Measurements from ENCODE around the gene PRKN.

The PRKN gene

DNA sequence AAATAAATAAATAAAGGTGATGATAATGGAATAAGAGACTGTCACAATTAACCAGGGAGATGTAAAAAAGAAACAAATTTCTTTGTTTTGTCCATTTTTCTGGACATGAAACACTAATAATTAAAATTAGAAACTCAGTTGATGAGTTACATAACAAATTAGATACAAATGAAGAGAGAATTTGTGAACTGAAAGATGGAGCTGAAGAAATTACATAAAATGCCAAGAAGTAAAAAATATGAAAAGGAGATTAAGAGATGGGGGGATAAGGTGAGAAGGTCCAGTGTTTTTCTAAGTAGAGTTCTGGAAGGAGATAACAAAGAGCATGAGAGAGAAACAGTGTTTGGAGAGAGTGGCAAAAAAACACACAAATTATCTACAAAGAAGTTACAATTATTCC lies 1364.3 kb downstream of the PRKN start:
- TF ChIP-seq ZNF8 (CRISPR knock-in tag; IDR thresholded peaks at IDR 0.05) (no peak), ZFP30 (CRISPR knock-in tag; IDR thresholded peaks at IDR 0.05) (peak; percentile 98)
- ATAC-seq = no peak

DNA sequence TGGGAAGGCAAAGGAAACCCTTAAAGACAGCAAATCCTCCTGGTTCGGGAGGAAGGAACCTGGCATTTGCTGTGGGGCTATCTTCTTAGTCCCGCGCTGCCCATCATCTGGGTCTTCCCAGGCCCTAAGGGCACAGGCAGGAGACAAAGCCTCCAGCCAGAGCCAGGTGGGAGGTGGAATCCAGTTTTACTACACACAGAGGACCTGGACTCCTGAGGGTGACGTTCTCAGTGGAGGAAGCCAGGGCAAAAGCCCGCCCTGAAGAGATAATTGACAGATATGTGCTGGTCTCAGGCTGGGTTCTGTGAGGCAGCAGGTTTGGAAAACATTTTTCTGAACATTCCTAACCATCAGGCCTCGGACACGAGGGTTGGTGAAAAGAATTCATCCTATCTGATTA lies 1365.3 kb downstream of the PRKN start:
- TF ChIP-seq ESRRG (CRISPR knock-in tag; IDR thresholded peaks at IDR 0.05) = no peak
- TF ChIP-seq ZNF8 (CRISPR knock-in tag; IDR thresholded peaks at IDR 0.05) = no peak
- no peak for TF ChIP-seq GLIS3 (CRISPR knock-in tag; IDR thresholded peaks at IDR 0.05)
- no peak for TF ChIP-seq OSR1 (CRISPR knock-in tag; IDR thresholded peaks at IDR 0.05)
- no peak for TF ChIP-seq RARB (CRISPR knock-in tag; IDR thresholded peaks at IDR 0.05)
- no peak for TF ChIP-seq TSHZ2 (CRISPR knock-in tag; IDR thresholded peaks at IDR 0.05)
- no peak for TF ChIP-seq ZFP30 (CRISPR knock-in tag; IDR thresholded peaks at IDR 0.05)
- no peak for TF ChIP-seq ZNF565 (CRISPR knock-in tag; conservative IDR thresholded peaks at IDR 0.05; ENCODE audit: low read depth)
- no peak for TF ChIP-seq SNAI2 (CRISPR knock-in tag; IDR thresholded peaks at IDR 0.05)
- TF ChIP-seq CSDC2 (CRISPR knock-in tag; IDR thresholded peaks at IDR 0.05) = no peak
- ATAC-seq = no peak

DNA sequence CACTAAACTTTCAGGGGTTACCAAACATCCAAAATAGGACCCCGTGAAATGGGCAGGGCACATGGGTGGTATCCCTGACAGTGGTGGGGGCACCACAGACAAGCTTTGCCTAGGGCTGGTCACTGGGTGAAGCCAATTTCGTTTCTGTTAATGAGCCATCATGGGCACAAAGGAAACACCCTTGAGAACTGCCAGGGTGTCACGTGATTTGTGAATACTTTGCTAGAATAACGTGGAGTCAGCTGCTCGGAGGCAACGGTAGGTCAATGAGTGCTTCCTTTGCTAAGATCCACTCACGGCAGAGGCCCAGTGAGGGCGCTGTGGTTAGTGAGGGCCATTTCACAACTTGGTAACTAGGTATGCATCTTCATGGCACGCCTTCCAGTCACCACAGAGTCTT lies 1366.0 kb downstream of the PRKN start:
- TF ChIP-seq ZC3H10 (CRISPR knock-in tag; IDR thresholded peaks at IDR 0.05) (no peak), ISL1 (CRISPR knock-in tag; IDR thresholded peaks at IDR 0.05) (no peak), TOX (CRISPR knock-in tag; IDR thresholded peaks at IDR 0.05; ENCODE audit: borderline replicate concordance) (no peak), RARB (CRISPR knock-in tag; IDR thresholded peaks at IDR 0.05) (no peak), CSRNP3 (CRISPR knock-in tag; IDR thresholded peaks at IDR 0.05) (no peak), ZFP30 (CRISPR knock-in tag; IDR thresholded peaks at IDR 0.05) (no peak), ZNF8 (CRISPR knock-in tag; IDR thresholded peaks at IDR 0.05) (no peak), GLIS3 (CRISPR knock-in tag; IDR thresholded peaks at IDR 0.05) (no peak), OSR1 (CRISPR knock-in tag; IDR thresholded peaks at IDR 0.05) (no peak), ZNF565 (CRISPR knock-in tag; conservative IDR thresholded peaks at IDR 0.05; ENCODE audit: low read depth) (no peak), ZFP3 (CRISPR knock-in tag; IDR thresholded peaks at IDR 0.05) (no peak), ESRRG (CRISPR knock-in tag; IDR thresholded peaks at IDR 0.05) (no peak), TSHZ2 (CRISPR knock-in tag; IDR thresholded peaks at IDR 0.05) (no peak), TCF4 (CRISPR knock-in tag; IDR thresholded peaks at IDR 0.05; ENCODE audit: borderline replicate concordance) (no peak), BACH2 (CRISPR knock-in tag; IDR thresholded peaks at IDR 0.05; ENCODE audit: borderline replicate concordance) (no peak), SNAI2 (CRISPR knock-in tag; IDR thresholded peaks at IDR 0.05) (no peak)
- TF ChIP-seq, protein P1, sequence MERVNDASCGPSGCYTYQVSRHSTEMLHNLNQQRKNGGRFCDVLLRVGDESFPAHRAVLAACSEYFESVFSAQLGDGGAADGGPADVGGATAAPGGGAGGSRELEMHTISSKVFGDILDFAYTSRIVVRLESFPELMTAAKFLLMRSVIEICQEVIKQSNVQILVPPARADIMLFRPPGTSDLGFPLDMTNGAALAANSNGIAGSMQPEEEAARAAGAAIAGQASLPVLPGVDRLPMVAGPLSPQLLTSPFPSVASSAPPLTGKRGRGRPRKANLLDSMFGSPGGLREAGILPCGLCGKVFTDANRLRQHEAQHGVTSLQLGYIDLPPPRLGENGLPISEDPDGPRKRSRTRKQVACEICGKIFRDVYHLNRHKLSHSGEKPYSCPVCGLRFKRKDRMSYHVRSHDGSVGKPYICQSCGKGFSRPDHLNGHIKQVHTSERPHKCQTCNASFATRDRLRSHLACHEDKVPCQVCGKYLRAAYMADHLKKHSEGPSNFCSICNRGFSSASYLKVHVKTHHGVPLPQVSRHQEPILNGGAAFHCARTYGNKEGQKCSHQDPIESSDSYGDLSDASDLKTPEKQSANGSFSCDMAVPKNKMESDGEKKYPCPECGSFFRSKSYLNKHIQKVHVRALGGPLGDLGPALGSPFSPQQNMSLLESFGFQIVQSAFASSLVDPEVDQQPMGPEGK (CRISPR knock-in tag; IDR thresholded peaks at IDR 0.05; ENCODE audit: borderline replicate concordance) = no peak
- TF ChIP-seq, protein P2, sequence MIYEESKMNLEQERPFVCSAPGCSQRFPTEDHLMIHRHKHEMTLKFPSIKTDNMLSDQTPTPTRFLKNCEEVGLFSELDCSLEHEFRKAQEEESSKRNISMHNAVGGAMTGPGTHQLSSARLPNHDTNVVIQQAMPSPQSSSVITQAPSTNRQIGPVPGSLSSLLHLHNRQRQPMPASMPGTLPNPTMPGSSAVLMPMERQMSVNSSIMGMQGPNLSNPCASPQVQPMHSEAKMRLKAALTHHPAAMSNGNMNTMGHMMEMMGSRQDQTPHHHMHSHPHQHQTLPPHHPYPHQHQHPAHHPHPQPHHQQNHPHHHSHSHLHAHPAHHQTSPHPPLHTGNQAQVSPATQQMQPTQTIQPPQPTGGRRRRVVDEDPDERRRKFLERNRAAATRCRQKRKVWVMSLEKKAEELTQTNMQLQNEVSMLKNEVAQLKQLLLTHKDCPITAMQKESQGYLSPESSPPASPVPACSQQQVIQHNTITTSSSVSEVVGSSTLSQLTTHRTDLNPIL (CRISPR knock-in tag; IDR thresholded peaks at IDR 0.05; ENCODE audit: low read depth) = no peak
- no peak for ATAC-seq

All from SK-N-SH treated with all-trans-retinoic acid at 6 μM for 48 hours (cell line).